ENCODE measurements around the gene UBQLN4.

The UBQLN4 gene

DNA sequence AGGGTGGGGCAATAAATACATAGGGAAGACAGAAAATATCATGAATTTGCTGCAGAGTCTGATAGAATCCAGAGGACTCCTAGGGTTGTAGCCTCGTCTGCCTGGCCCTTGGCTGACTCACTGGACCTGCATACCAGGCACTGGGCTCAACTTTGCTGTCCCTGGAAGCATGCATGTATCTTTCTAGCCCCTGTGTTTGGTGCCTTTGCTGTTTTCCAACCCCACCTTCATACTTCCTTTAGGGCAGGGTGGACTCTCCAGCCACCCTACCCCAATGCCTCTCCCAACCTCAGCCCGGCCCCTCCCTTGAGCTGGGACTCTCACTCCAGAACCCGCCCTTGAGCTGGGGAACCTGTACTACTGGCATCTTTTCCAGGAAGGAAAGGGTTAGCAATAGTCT is 8.6 kb upstream of the UBQLN4 start:
- Histone ChIP-seq H3K36me3 (ENCODE audit: control insufficient read depth in 1 of 2, insufficient read depth in 2 of 2, low read length in 2 of 2) (peaks cover 0 to 18% of the 10 kb centered on the region in 2 donors), H3K4me3 (ENCODE audit: low read depth in 1 of 2, low read length in 2 of 2) (peak overlapping the region; percentile 86 to 87), H3K27ac (ENCODE audit: low read depth, low read length) (no peak overlapping the region), H3K27me3 (ENCODE audit: control insufficient read depth in 1 of 2, insufficient read depth in 2 of 2, low read length in 2 of 2) (no peaks in the 10 kb centered on the region), H3K9me3 (ENCODE audit: control insufficient read depth in 1 of 2, low read length in 2 of 2) (no peaks in the 10 kb centered on the region), H3K4me1 (ENCODE audit: control insufficient read depth in 1 of 2, insufficient read depth in 2 of 2, low read length in 2 of 2) (peaks cover 0 to 8% of the 10 kb centered on the region in 2 donors), H3K9ac (ENCODE audit: low read depth in 1 of 2, low read length in 2 of 2) (peak overlapping the region; percentile 64 to 85)

GRCh38 chr1:156060937-156061636 is 7.5 kb upstream of the UBQLN4 start, which contains the start of gene RAB25:
TSS of gene RAB25 (plus strand) at chr1:156061160. CDS start at chr1:156061401, 241 bp downstream.
- Histone ChIP-seq H3K27ac (ENCODE audit: low read depth, low read length) (peak within 1 kb of the TSS; percentile 46), H3K4me3 (ENCODE audit: low read depth in 1 of 2, low read length in 2 of 2) (peak within 1 kb of the TSS; percentile 86 to 87), H3K36me3 (ENCODE audit: control insufficient read depth in 1 of 2, insufficient read depth in 2 of 2, low read length in 2 of 2) (peaks cover 0 to 18% of the 10 kb centered on the region in 2 donors), H3K4me1 (ENCODE audit: control insufficient read depth in 1 of 2, insufficient read depth in 2 of 2, low read length in 2 of 2) (peaks cover 0 to 13% of the 10 kb centered on the region in 2 donors), H3K9me3 (ENCODE audit: control insufficient read depth in 1 of 2, low read length in 2 of 2) (no peaks in the 10 kb centered on the region), H3K27me3 (ENCODE audit: control insufficient read depth in 1 of 2, insufficient read depth in 2 of 2, low read length in 2 of 2) (no peaks in the 10 kb centered on the region), H3K9ac (ENCODE audit: low read depth in 1 of 2, low read length in 2 of 2) (peak within 1 kb of the TSS; percentile 64 to 85)

- Histone ChIP-seq H3K4me1 (ENCODE audit: control insufficient read depth in 1 of 2, insufficient read depth in 2 of 2, low read length in 2 of 2) (peaks cover 7 to 24% of the 10 kb centered on the region in 2 donors), H3K27ac (ENCODE audit: low read depth, low read length) (no peak overlapping the region), H3K27me3 (ENCODE audit: control insufficient read depth in 1 of 2, insufficient read depth in 2 of 2, low read length in 2 of 2) (no peaks in the 10 kb centered on the region), H3K9me3 (ENCODE audit: control insufficient read depth in 1 of 2, low read length in 2 of 2) (no peaks in the 10 kb centered on the region), H3K9ac (ENCODE audit: low read depth in 1 of 2, low read length in 2 of 2) (no peak overlapping the region), H3K36me3 (ENCODE audit: control insufficient read depth in 1 of 2, insufficient read depth in 2 of 2, low read length in 2 of 2) (peaks cover 0 to 5% of the 10 kb centered on the region in 2 donors), H3K4me3 (ENCODE audit: low read depth in 1 of 2, low read length in 2 of 2) (no peak overlapping the region)
Measured at GRCh38 chr1:156056326-156056849, 2.8 kb upstream of the UBQLN4 start.

- H3K27ac ChIP-seq (ENCODE audit: low read depth, low read length): no peak overlapping the region
- H3K27me3 ChIP-seq (ENCODE audit: control insufficient read depth in 1 of 2, insufficient read depth in 2 of 2, low read length in 2 of 2): no peaks in the 10 kb centered on the region
- peaks cover 7 to 24% of the 10 kb centered on the region in 2 donors for H3K4me1 ChIP-seq (ENCODE audit: control insufficient read depth in 1 of 2, insufficient read depth in 2 of 2, low read length in 2 of 2)
- H3K4me3 ChIP-seq (ENCODE audit: low read depth in 1 of 2, low read length in 2 of 2): peak overlapping the region; percentile 98
- H3K36me3 ChIP-seq (ENCODE audit: control insufficient read depth in 1 of 2, insufficient read depth in 2 of 2, low read length in 2 of 2): peaks cover 0 to 5% of the 10 kb centered on the region in 2 donors
- no peaks in the 10 kb centered on the region for H3K9me3 ChIP-seq (ENCODE audit: control insufficient read depth in 1 of 2, low read length in 2 of 2)
- peak overlapping the region; percentile 94 to 95 for H3K9ac ChIP-seq (ENCODE audit: low read depth in 1 of 2, low read length in 2 of 2)
Measured at GRCh38 chr1:156055281-156056048, 1.9 kb upstream of the UBQLN4 start.

DNA sequence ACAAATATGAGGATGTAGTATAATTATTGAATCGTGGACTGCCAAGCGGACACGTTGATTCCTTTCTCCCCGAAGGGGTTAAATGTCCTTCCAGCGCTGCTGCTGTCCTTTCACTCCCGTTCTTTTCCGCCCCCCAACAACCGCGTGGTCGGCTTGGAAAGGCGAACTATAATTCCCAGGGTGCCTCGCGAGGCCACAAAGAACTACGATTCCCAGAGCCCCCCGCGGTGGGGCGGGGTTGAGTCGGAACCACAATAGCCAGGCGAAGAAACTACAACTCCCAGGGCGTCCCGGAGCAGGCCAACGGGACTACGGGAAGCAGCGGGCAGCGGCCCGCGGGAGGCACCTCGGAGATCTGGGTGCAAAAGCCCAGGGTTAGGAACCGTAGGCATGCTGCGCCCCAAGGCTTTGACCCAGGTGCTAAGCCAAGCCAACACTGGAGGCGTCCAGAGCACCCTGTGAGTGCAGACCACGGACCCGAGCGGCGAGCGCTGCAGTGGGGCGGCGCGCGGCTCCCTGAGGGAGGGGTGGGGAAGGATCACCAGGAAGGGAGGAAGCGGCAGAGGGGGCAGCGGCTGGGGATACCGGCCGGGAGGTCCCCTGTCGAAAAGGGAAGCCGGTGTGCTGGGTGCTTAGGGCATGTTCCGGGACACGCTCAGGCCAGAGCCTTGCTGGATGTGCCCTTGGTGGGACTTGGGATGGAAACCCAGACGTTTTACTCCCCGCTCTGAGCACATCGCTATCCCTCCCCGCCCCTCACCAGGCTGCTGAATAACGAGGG is 1.1 kb upstream of the UBQLN4 start, which contains the start of gene LAMTOR2:
TSS of gene LAMTOR2 (plus strand) at position 283 of the 781 bp plus-strand sequence. CDS start at position 391, 108 bp downstream.
- no peaks in the 10 kb centered on the region for H3K9me3 ChIP-seq (ENCODE audit: control insufficient read depth in 1 of 2, low read length in 2 of 2)
- peak within 1 kb of the TSS; percentile 94 to 95 for H3K9ac ChIP-seq (ENCODE audit: low read depth in 1 of 2, low read length in 2 of 2)
- peak within 1 kb of the TSS; percentile 98 for H3K4me3 ChIP-seq (ENCODE audit: low read depth in 1 of 2, low read length in 2 of 2)
- H3K27me3 ChIP-seq (ENCODE audit: control insufficient read depth in 1 of 2, insufficient read depth in 2 of 2, low read length in 2 of 2): no peaks in the 10 kb centered on the region
- peaks cover 0 to 13% of the 10 kb centered on the region in 2 donors for H3K36me3 ChIP-seq (ENCODE audit: control insufficient read depth in 1 of 2, insufficient read depth in 2 of 2, low read length in 2 of 2)
- H3K27ac ChIP-seq (ENCODE audit: low read depth, low read length): peak within 1 kb of the TSS; percentile 82
- peaks cover 7 to 24% of the 10 kb centered on the region in 2 donors for H3K4me1 ChIP-seq (ENCODE audit: control insufficient read depth in 1 of 2, insufficient read depth in 2 of 2, low read length in 2 of 2)

- H3K9me3 ChIP-seq (ENCODE audit: control insufficient read depth in 1 of 2, low read length in 2 of 2): no peaks in the 10 kb centered on the region
- peaks cover 7 to 24% of the 10 kb centered on the region in 2 donors for H3K4me1 ChIP-seq (ENCODE audit: control insufficient read depth in 1 of 2, insufficient read depth in 2 of 2, low read length in 2 of 2)
- H3K4me3 ChIP-seq (ENCODE audit: low read depth in 1 of 2, low read length in 2 of 2): peak overlapping the region; percentile 71 to 78
- peaks cover 5 to 24% of the 10 kb centered on the region in 2 donors for H3K36me3 ChIP-seq (ENCODE audit: control insufficient read depth in 1 of 2, insufficient read depth in 2 of 2, low read length in 2 of 2)
- H3K27me3 ChIP-seq (ENCODE audit: control insufficient read depth in 1 of 2, insufficient read depth in 2 of 2, low read length in 2 of 2): no peaks in the 10 kb centered on the region
- peak overlapping the region; percentile 44 to 60 for H3K9ac ChIP-seq (ENCODE audit: low read depth in 1 of 2, low read length in 2 of 2)
- H3K27ac ChIP-seq (ENCODE audit: low read depth, low read length): no peak overlapping the region
Measured at GRCh38 chr1:156052862-156053767, 483 bp downstream of the UBQLN4 start.

DNA sequence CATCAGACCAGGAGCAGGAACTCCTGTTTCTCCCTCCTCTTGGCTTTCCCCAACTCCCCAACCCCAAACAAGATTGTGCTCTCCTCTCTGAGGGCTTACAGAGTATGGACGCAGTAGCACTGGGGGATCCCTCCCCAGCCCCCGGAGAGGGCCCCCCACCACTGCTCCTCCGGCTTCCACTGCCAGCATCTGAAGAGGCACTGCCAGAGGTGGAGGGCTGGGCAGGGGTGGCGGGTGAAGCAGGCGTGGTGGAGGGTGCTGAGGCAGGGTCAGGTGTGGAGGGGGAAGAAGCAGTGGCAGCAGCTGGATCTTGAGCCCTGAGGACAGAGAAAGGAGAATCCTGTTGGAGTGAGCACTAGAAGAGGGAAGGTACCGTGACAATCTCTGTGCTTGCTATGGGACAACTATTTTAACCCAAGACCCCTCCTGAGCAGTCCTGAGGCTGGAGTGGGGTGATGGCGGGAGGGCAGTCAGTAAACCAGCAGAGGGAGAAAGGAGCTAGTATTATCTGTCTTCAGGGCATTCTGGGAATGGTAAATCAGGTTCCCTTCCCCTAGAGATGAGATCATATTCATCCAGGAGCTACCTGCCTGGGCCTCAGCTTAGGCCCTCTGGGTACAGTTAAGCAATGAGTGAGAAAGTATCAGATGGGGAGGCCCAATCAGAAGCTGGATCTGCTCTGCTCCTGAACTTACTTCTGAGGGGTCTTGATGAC is 2.4 kb downstream of the UBQLN4 start:
- Histone ChIP-seq H3K9me3 (ENCODE audit: control insufficient read depth in 1 of 2, low read length in 2 of 2) (no peaks in the 10 kb centered on the region), H3K27ac (ENCODE audit: low read depth, low read length) (no peak overlapping the region), H3K27me3 (ENCODE audit: control insufficient read depth in 1 of 2, insufficient read depth in 2 of 2, low read length in 2 of 2) (no peaks in the 10 kb centered on the region), H3K36me3 (ENCODE audit: control insufficient read depth in 1 of 2, insufficient read depth in 2 of 2, low read length in 2 of 2) (peaks cover 7 to 27% of the 10 kb centered on the region in 2 donors), H3K4me3 (ENCODE audit: low read depth in 1 of 2, low read length in 2 of 2) (no peak overlapping the region), H3K4me1 (ENCODE audit: control insufficient read depth in 1 of 2, insufficient read depth in 2 of 2, low read length in 2 of 2) (peaks cover 7 to 19% of the 10 kb centered on the region in 2 donors), H3K9ac (ENCODE audit: low read depth in 1 of 2, low read length in 2 of 2) (no peak overlapping the region)

- Histone ChIP-seq H3K27me3 (ENCODE audit: control insufficient read depth in 1 of 2, insufficient read depth in 2 of 2, low read length in 2 of 2) (no peaks in the 10 kb centered on the region), H3K36me3 (ENCODE audit: control insufficient read depth in 1 of 2, insufficient read depth in 2 of 2, low read length in 2 of 2) (peaks cover 7 to 27% of the 10 kb centered on the region in 2 donors), H3K4me3 (ENCODE audit: low read depth in 1 of 2, low read length in 2 of 2) (no peak overlapping the region), H3K9me3 (ENCODE audit: control insufficient read depth in 1 of 2, low read length in 2 of 2) (no peaks in the 10 kb centered on the region), H3K9ac (ENCODE audit: low read depth in 1 of 2, low read length in 2 of 2) (no peak overlapping the region), H3K4me1 (ENCODE audit: control insufficient read depth in 1 of 2, insufficient read depth in 2 of 2, low read length in 2 of 2) (peaks cover 2 to 11% of the 10 kb centered on the region in 2 donors), H3K27ac (ENCODE audit: low read depth, low read length) (no peak overlapping the region)
Measured at GRCh38 chr1:156050376-156050775, 3.2 kb downstream of the UBQLN4 start.
